Osteocyte (in vitro differentiated cells): ENCODE measurements around the gene TPRG1L. TPM values are rescaled to one million over a fixed set of nuclear protein-coding genes. Genes with fewer than 3 reads are reported as not detected.

ENCODE experiments used
- DNase-seq: peaks from one replicate; pipeline ENCODE4 v3.0.0; 2021; ENCODE audit warnings: mixed read lengths; ENCODE audit not compliant: unreplicated experiment; ENCODE audit errors: extremely low spot score
- H3K27ac Mint-ChIP-seq: one replicate; pipeline ENCODE4 v1.8.0; 2021; ENCODE audit warnings: mild to moderate bottlenecking, mixed read lengths; ENCODE audit not compliant: unreplicated experiment
- H3K27me3 Mint-ChIP-seq: one replicate; pipeline ENCODE4 v1.8.0; 2021; ENCODE audit warnings: mixed read lengths; ENCODE audit not compliant: unreplicated experiment
- H3K36me3 Mint-ChIP-seq: one replicate; pipeline ENCODE4 v1.8.0; 2021; ENCODE audit warnings: mixed read lengths; ENCODE audit not compliant: unreplicated experiment
- H3K4me1 Mint-ChIP-seq: one replicate; pipeline ENCODE4 v1.8.0; 2021; ENCODE audit warnings: mixed read lengths; ENCODE audit not compliant: unreplicated experiment
- H3K4me3 Mint-ChIP-seq: one replicate; pipeline ENCODE4 v1.8.0; 2021; ENCODE audit warnings: mild to moderate bottlenecking, moderate library complexity, mixed read lengths; ENCODE audit not compliant: unreplicated experiment
- H3K9me3 Mint-ChIP-seq: one replicate; pipeline ENCODE4 v1.8.0; 2021; ENCODE audit warnings: mixed read lengths; ENCODE audit not compliant: unreplicated experiment
- CTCF ChIP-seq: fragments of 200-600 bp; sonication (generic); IDR thresholded peaks from 2 replicates; pipeline ENCODE4 v1.5.0; 2021; ENCODE audit warnings: antibody characterized with exemption, mild to moderate bottlenecking, moderate library complexity
- total RNA-seq: library from RNA; stranded (reverse); gene quantifications from 2 replicates; pipeline ENCODE4 v1.2.1, GENCODE V29; 2021

Gene TPRG1L
- total RNA-seq, 1 donor from 2014 or later: 49.1 TPM

GRCh38 chr1:3612123-3612522 lies 12.7 kb upstream of the TPRG1L start:
- H3K4me3 Mint-ChIP-seq: peak overlapping the region; percentile 70
- no peak for DNase-seq
- no peaks in the 10 kb centered on the region for H3K27me3 Mint-ChIP-seq
- H3K4me1 Mint-ChIP-seq: peaks cover 33% of the 10 kb centered on the region
- H3K9me3 Mint-ChIP-seq: no peaks in the 10 kb centered on the region
- no peak for TF ChIP-seq CTCF
- no peak overlapping the region for H3K27ac Mint-ChIP-seq
- H3K36me3 Mint-ChIP-seq: no peaks in the 10 kb centered on the region

DNA sequence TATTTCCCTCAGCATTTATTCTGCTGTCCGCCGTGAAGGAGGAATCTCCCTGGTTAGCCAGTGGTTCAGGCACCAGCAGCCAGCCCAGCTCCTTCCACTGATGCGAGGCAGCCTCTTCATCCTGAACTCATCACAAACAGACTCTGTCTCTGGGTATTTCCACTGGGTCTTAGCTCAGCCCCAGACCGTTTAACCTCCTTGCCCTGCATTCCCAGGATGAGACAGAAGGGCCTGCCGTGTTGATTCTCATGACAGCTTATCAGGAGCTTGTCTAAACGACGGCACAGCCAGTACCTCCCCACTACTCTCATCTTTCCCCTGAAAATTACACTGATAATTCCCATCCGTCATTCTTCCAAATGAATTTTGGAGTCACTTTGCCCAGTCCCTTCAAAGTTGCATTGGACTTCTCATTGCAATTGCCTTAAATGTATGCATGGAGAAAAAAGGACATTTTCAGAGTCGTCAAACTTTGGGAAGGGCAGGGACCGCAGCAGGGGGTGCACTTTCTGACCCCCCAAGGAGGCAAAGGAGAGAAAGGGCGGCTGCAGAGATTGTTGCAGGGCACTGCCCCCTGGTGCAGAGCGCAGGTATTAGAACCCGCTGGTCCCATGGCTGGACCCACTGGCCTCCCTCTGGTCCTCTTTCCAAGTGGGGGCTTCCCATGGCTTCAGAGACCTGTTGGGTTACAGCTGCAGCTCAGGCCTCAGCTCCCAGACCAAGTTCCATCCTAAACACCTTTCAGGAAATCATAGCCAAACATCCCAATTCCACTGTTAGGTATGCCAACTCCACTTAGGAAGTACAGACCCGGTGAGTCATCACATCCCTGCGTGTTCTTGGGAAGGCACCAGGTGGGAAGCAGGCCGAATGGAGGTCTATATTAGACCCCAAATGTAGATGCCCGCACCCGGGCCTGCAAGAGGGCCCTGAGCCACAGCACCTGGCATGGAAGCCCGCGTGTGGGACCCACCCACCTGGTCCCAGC lies 9.8 kb upstream of the TPRG1L start:
- H3K36me3 Mint-ChIP-seq: no peaks in the 10 kb centered on the region

GRCh38 chr1:3616861-3617260 lies 8.0 kb upstream of the TPRG1L start:
- TF ChIP-seq CTCF: no peak
- peaks cover 21% of the 10 kb centered on the region for H3K4me1 Mint-ChIP-seq
- no peak overlapping the region for H3K27ac Mint-ChIP-seq
- DNase-seq: no peak
- H3K36me3 Mint-ChIP-seq: no peaks in the 10 kb centered on the region
- H3K27me3 Mint-ChIP-seq: no peaks in the 10 kb centered on the region
- no peaks in the 10 kb centered on the region for H3K9me3 Mint-ChIP-seq
- no peak overlapping the region for H3K4me3 Mint-ChIP-seq

More for the DNA sequence above, 9.8 kb upstream of the TPRG1L start:
- Mint-ChIP-seq H3K4me3 (no peak overlapping the region), H3K4me1 (peaks cover 28% of the 10 kb centered on the region), H3K9me3 (no peaks in the 10 kb centered on the region), H3K27ac (no peak overlapping the region), H3K27me3 (no peaks in the 10 kb centered on the region)
- no peak for DNase-seq
- peak; percentile 70 for TF ChIP-seq CTCF

DNA sequence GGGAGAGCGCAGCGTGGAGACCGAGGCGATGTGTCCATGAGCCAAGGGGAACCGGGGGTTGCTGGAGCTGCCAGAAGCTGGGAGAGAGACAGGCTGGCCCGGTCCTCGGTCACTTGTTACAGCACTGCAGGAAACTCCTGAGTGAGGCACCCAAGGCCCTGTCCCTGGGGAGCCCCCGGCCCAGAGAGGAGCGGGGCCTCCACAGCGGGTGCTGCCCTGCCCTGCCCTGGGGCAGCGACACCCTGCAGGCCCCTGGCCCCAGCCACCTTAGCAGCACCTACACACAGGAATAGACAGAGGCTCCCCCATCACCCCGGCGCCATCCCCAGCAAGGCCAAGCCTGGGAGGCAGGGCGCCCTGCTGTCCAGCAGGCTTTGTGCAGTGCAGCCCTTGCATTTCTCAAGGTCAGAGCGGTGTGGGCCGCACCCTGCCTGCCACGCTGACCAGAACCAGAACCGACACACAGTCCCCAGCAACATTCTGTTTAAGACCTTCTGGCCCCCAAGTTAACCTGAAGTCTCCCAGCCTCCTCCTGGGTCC lies 6.9 kb upstream of the TPRG1L start:
- Mint-ChIP-seq H3K27ac (no peak overlapping the region), H3K27me3 (no peaks in the 10 kb centered on the region), H3K36me3 (no peaks in the 10 kb centered on the region), H3K9me3 (no peaks in the 10 kb centered on the region), H3K4me3 (no peak overlapping the region), H3K4me1 (peaks cover 26% of the 10 kb centered on the region)
- no peak for DNase-seq
- TF ChIP-seq CTCF: no peak

DNA sequence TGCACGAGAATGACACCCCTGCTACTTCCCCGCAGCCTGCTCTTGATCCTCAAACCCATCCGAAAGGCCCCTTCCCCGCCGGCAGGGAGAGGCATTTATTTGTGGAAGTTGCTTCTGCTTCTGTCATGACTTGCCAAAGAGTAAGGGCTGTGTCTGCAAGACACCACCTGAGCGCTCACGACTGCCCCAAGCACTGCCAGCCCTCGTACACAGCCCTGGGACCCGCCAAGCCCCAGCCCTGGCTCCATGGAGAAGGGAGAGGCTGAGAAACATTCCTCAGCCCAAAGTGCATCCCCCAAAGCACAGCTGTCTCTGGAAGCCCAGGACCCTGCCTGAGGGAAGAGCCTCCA lies 6.3 kb upstream of the TPRG1L start:
- Mint-ChIP-seq H3K36me3 (no peaks in the 10 kb centered on the region), H3K9me3 (no peaks in the 10 kb centered on the region), H3K4me1 (peaks cover 26% of the 10 kb centered on the region), H3K4me3 (no peak overlapping the region), H3K27ac (no peak overlapping the region), H3K27me3 (no peaks in the 10 kb centered on the region)
- DNase-seq: no peak
- TF ChIP-seq CTCF: no peak
